Endothelial cell of umbilical vein (primary cell): Measurements from ENCODE around the gene PNLDC1. TPM values are rescaled to one million over a fixed set of nuclear protein-coding genes. Genes with fewer than 3 reads are reported as not detected.

Experiments used
- BruUV-seq: library from RNA; stranded (reverse); fragments of 400-500 nt; replicated peaks from 2 replicates; lab custom pipeline; 2021; lab: Mats Ljungman, UMichigan
- CTCF ChIA-PET: fragments of 300-600, 350-600 bp; sonication (Branson Sonifier 250); formaldehyde crosslinking; loops from one replicate; lab custom pipeline; 2021; ENCODE audit warnings: antibody characterized with exemption, inconsistent platforms; lab: Charles Lee
- POLR2A ChIA-PET: fragments of 300-600, 350-600 bp; sonication (Branson Sonifier 250); formaldehyde crosslinking; loops from one replicate; lab custom pipeline; 2021; ENCODE audit warnings: antibody characterized with exemption, inconsistent platforms; lab: Charles Lee
- DNase-seq: peaks from one replicate; pipeline ENCODE4 v3.0.0-alpha.2; 2011; ENCODE audit warnings: low read depth, low spot score
- FAIRE-seq: peaks from 2 replicates; lab custom pipeline; 2011; peaks lifted over from hg19 to GRCh38; lab: Jason Lieb, UNC
- H2AFZ ChIP-seq: 2 replicates; pipeline ENCODE4 v1.6.0; 2012; ENCODE audit warnings: low read depth, low read length, control low read depth, inconsistent platforms
- H3K27ac ChIP-seq: 2 replicates; pipeline ENCODE4 v1.5.1; 2011; ENCODE audit warnings: low read depth, mild to moderate bottlenecking, control low read depth, low read length, moderate library complexity; ENCODE audit not compliant: insufficient read depth
- H3K27me3 ChIP-seq, 2 experiments: 2 replicates each; pipeline versions ENCODE4 v1.6.0 to v1.6.1; 2011; ENCODE audit warnings: low read length in 2 of 2, mixed read lengths in 1 of 2; ENCODE audit not compliant: control insufficient read depth in 2 of 2, insufficient read depth in 2 of 2
- H3K36me3 ChIP-seq, 2 experiments: 2 replicates in 1 of 2; 3 replicates in 1 of 2; pipeline ENCODE4 v1.5.1; 2011; ENCODE audit warnings: low read length in 2 of 2, mild to moderate bottlenecking in 1 of 2, moderate library complexity in 1 of 2; ENCODE audit not compliant: control insufficient read depth in 2 of 2, insufficient read depth in 2 of 2; ENCODE audit errors: extremely low read depth in 1 of 2
- H3K4me1 ChIP-seq: 3 replicates; pipeline ENCODE4 v1.5.1; 2011; ENCODE audit warnings: mild to moderate bottlenecking, low read length; ENCODE audit not compliant: control insufficient read depth, insufficient read depth; ENCODE audit errors: extremely low read depth
- H3K4me2 ChIP-seq: 2 replicates; pipeline ENCODE4 v1.6.1; 2011; ENCODE audit warnings: low read length, control low read depth, mixed read lengths; ENCODE audit not compliant: insufficient read depth
- H3K4me3 ChIP-seq, 3 experiments: fragments of 200-600 bp in 1 of 3; sonication (generic), shearing (Covaris generic) in 1 of 3; replicated peaks in 1 of 3; 2 replicates each; pipeline ENCODE4 v1.5.1; 2011 to 2016; ENCODE audit warnings: control low read depth in 3 of 3, low read length in 3 of 3, mild to moderate bottlenecking in 2 of 3, inconsistent platforms in 1 of 3, low read depth in 1 of 3, moderate library complexity in 1 of 3; ENCODE audit not compliant: insufficient read depth in 1 of 3
- H3K79me2 ChIP-seq: 2 replicates; pipeline ENCODE4 v1.6.0; 2012; ENCODE audit warnings: low read length, inconsistent platforms; ENCODE audit not compliant: control insufficient read depth, insufficient read depth
- H3K9ac ChIP-seq: replicated peaks from 2 replicates; pipeline ENCODE3; 2011; ENCODE audit warnings: low read length, control low read depth; ENCODE audit not compliant: insufficient read depth; ENCODE audit errors: extremely low read depth
- H3K9me1 ChIP-seq: replicated peaks from 3 replicates; pipeline ENCODE4 v1.6.0; 2011; ENCODE audit warnings: mild to moderate bottlenecking, low read length; ENCODE audit not compliant: control insufficient read depth, insufficient read depth; ENCODE audit errors: extremely low read depth
- H3K9me3 ChIP-seq: replicated peaks from 2 replicates; pipeline ENCODE4 v1.5.1; 2012; ENCODE audit warnings: low read length, inconsistent platforms; ENCODE audit not compliant: control insufficient read depth, insufficient read depth
- H4K20me1 ChIP-seq: replicated peaks from 2 replicates; pipeline ENCODE3; 2011; ENCODE audit warnings: mild to moderate bottlenecking, low read length; ENCODE audit not compliant: control insufficient read depth, insufficient read depth; ENCODE audit errors: extremely low read depth
- EZH2 ChIP-seq: IDR thresholded peaks from 2 replicates; pipeline ENCODE4 v1.6.1; 2012; ENCODE audit warnings: borderline replicate concordance, low read depth, mild to moderate bottlenecking, moderate library complexity, low read length, inconsistent platforms; ENCODE audit not compliant: severe bottlenecking
- FOS ChIP-seq: IDR thresholded peaks from 2 replicates; pipeline ENCODE4 v1.6.1; 2011; ENCODE audit warnings: mild to moderate bottlenecking, low read length, moderate library complexity, borderline replicate concordance; ENCODE audit not compliant: insufficient read depth
- GATA2 ChIP-seq: IDR thresholded peaks from 2 replicates; pipeline ENCODE4 v1.7.0; 2011; ENCODE audit warnings: low read depth, mild to moderate bottlenecking, moderate library complexity, mixed read lengths, low read length; ENCODE audit not compliant: insufficient read length, insufficient read depth
- JUN ChIP-seq: IDR thresholded peaks from 2 replicates; pipeline ENCODE4 v1.6.1; 2011; ENCODE audit warnings: borderline replicate concordance, low read depth; ENCODE audit not compliant: insufficient read length, insufficient read depth
- MYC ChIP-seq: IDR thresholded peaks from one replicate; pipeline ENCODE4 v1.6.1; 2011; ENCODE audit warnings: mild to moderate bottlenecking, low read depth, low read length
- POLR2A ChIP-seq: IDR thresholded peaks from 2 replicates; pipeline ENCODE4 v1.6.1; 2012; ENCODE audit warnings: low read depth, mild to moderate bottlenecking, control low read depth, low read length
- POLR2AphosphoS5 ChIP-seq: IDR thresholded peaks from 2 replicates; pipeline ENCODE4 v1.6.1; 2012; ENCODE audit warnings: low read depth, mild to moderate bottlenecking, control low read depth, low read length, moderate library complexity; ENCODE audit not compliant: insufficient read depth
- dilution Hi-C: fragments of 300-500 bp; cut with MboI; formaldehyde crosslinking; loops from one replicate; pipeline ENCODE4 v1.15.0; 2019; ENCODE audit warnings: low sequenced_read_pairs; ENCODE audit not compliant: extremely low pct_ligation_motif_present
- intact Hi-C: fragments of 100-400 bp; cut with micrococcal nuclease; formaldehyde crosslinking; loops from one replicate; pipeline ENCODE4 v1.10.0; 2022
- polyA plus RNA-seq, 4 experiments: library from polyadenylated mRNA; depleted of rRNA in 3 of 4; stranded (reverse) in 3 of 4; unstranded in 1 of 4; fragments of >200 nt; gene quantifications; 2 replicates each; pipeline versions ENCODE4 v1.2.1 to v1.2.3, GENCODE V29; 2011 to 2012; ENCODE audit warnings: missing spikeins in 1 of 4
- total RNA-seq: library from RNA; stranded (reverse); gene quantifications from 2 replicates; pipeline ENCODE4 v1.2.3, GENCODE V29; 2021
- TF ChIP-seq, protein P1 (sequence below), 2 donors: IDR thresholded peaks; 1 replicate in 1 of 2; 2 replicates in 1 of 2; pipeline ENCODE4 v1.5.1; 2011; ENCODE audit warnings: low read length in 2 of 2, mild to moderate bottlenecking in 2 of 2, moderate library complexity in 2 of 2, control low read depth in 1 of 2, inconsistent platforms in 1 of 2, low read depth in 1 of 2; ENCODE audit not compliant: insufficient read depth in 1 of 2; ENCODE audit errors: extremely low read depth in 1 of 2
- TF ChIP-seq, protein P2 (sequence below): IDR thresholded peaks from 2 replicates; pipeline ENCODE4 v1.6.1; 2011; ENCODE audit not compliant: insufficient read depth, insufficient read length

PNLDC1 gene
- total and polyA plus RNA-seq, 2 donors (not counting 3 experiments of a cell fraction or from before 2014, with no cell fraction given) = not detected

DNA sequence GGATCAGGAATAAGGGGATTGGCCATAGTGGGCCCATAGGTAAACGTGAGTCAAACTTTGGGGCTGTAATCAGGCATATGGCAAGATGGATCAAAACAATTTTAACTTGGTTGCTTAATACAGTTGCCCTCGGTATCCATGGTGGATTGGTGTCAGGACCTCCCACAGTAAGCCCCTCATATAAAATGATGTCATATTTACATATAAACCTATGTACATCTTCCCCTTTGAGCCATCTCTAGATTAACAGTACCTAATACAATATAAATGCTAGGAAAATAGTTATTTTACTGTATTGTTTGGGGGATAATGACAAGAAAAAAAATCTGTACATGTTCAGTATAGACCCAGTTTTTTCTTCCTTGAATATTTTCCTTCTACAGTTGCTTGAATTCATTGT is 45.7 kb upstream of the PNLDC1 start:
- intact Hi-C loops (no loop called here), dilution Hi-C loops (no loop called here)
- ChIA-PET CTCF (interaction anchor here (0.8 to 1.1 kb wide), 2 partner anchors 8 to 11 kb away, joined by 3 read pairs; no protein-coding TSS in a partner anchor), POLR2A (no interaction called here)
- Histone ChIP-seq H3K9me1 (no peaks in the 10 kb centered on the region), H3K4me2 (no peak overlapping the region), H3K79me2 (peaks cover 12% of the 10 kb centered on the region), H3K27ac (no peak overlapping the region), H3K9me3 (no peaks in the 10 kb centered on the region), H2AFZ (no peak overlapping the region), H3K27me3 (no peaks in the 10 kb centered on the region), H3K36me3 (peaks cover 20 to 25% of the 10 kb centered on the region in 2 experiments), H3K4me1 (no peaks in the 10 kb centered on the region), H3K9ac (no peak overlapping the region), H4K20me1 (no peaks in the 10 kb centered on the region), H3K4me3 (no peak overlapping the region)
- no TSS peak for BruUV-seq
- TF ChIP-seq, protein P1, sequence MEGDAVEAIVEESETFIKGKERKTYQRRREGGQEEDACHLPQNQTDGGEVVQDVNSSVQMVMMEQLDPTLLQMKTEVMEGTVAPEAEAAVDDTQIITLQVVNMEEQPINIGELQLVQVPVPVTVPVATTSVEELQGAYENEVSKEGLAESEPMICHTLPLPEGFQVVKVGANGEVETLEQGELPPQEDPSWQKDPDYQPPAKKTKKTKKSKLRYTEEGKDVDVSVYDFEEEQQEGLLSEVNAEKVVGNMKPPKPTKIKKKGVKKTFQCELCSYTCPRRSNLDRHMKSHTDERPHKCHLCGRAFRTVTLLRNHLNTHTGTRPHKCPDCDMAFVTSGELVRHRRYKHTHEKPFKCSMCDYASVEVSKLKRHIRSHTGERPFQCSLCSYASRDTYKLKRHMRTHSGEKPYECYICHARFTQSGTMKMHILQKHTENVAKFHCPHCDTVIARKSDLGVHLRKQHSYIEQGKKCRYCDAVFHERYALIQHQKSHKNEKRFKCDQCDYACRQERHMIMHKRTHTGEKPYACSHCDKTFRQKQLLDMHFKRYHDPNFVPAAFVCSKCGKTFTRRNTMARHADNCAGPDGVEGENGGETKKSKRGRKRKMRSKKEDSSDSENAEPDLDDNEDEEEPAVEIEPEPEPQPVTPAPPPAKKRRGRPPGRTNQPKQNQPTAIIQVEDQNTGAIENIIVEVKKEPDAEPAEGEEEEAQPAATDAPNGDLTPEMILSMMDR (IDR thresholded peaks at IDR 0.05; ENCODE audit: extremely low read depth in 1 of 2, insufficient read depth in 1 of 2, low read depth in 1 of 2, low read length in 2 of 2) = no peak
- TF ChIP-seq EZH2 (no peak), JUN (no peak), POLR2AphosphoS5 (no peak), GATA2 (no peak), FOS (no peak), POLR2A (no peak), MYC (no peak)
- TF ChIP-seq, protein P2, sequence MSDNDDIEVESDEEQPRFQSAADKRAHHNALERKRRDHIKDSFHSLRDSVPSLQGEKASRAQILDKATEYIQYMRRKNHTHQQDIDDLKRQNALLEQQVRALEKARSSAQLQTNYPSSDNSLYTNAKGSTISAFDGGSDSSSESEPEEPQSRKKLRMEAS = no peak
- no peak for FAIRE-seq
- DNase-seq = no peak
